ENCODE data around the gene APH1B.

- TF ChIP-seq CTCF (conservative IDR thresholded peaks at IDR 0.05) = no peak
- TF ChIP-seq EZH2 (IDR thresholded peaks at IDR 0.05; ENCODE audit: low read depth) = no peak
Observed at GRCh38 chr15:63283126-63283525, 5.7 kb downstream of the APH1B start.
